Measurements from ENCODE around the gene GINS1. TPM values are rescaled to one million over a fixed set of nuclear protein-coding genes. Genes with fewer than 3 reads are reported as not detected.

Gene GINS1
- total and polyA plus RNA-seq, 2 of the 13 experiments (the other 11 are each of a cell fraction or from before 2014, with no cell fraction given): 14.6 to 59.9 TPM

GRCh38 chr20:25407311-25408169 is at the start of gene GINS1 (continued):
- peak; percentile 95; the same call in 1 of the 2 replicates for TF ChIP-seq MIER3 (CRISPR knock-in tag; IDR thresholded peaks at IDR 0.05; ENCODE audit: borderline replicate concordance)
- TF ChIP-seq ZNF558 (CRISPR knock-in tag; IDR thresholded peaks at IDR 0.05; ENCODE audit: borderline replicate concordance): peak; percentile 97; the same call in 1 of the 2 replicates
- TF ChIP-seq HDAC6 (IDR thresholded peaks at IDR 0.05; ENCODE audit: low read depth, low read length): no peak
- TF ChIP-seq NCOA1 (CRISPR knock-in tag; IDR thresholded peaks at IDR 0.05): peak; percentile 92; the same call in 1 of the 2 replicates
- peak; percentile 94 for TF ChIP-seq THAP11 (CRISPR knock-in tag; IDR thresholded peaks at IDR 0.05)
- TF ChIP-seq ZNF770 (CRISPR knock-in tag; IDR thresholded peaks at IDR 0.05): peak; percentile 93
- TF ChIP-seq MAZ (IDR thresholded peaks at IDR 0.05; ENCODE audit: borderline replicate concordance, low read depth, low read length): peak; percentile 90
- TF ChIP-seq MAZ (CRISPR knock-in tag; IDR thresholded peaks at IDR 0.05; ENCODE audit: low read depth): peak; percentile 99
- 0 out of 2 replicates have a peak, but pooled peaks have one; percentile 44 for TF ChIP-seq ZNF260 (CRISPR knock-in tag; IDR thresholded peaks at IDR 0.05; ENCODE audit: borderline replicate concordance, low read depth)
- TF ChIP-seq ZBTB2 (CRISPR knock-in tag; IDR thresholded peaks at IDR 0.05; ENCODE audit: low read depth): peak; percentile 95
- peak; percentile 100 for TF ChIP-seq ASH2L (IDR thresholded peaks at IDR 0.05; ENCODE audit: insufficient read length, low read depth, low read length)
- TF ChIP-seq NFRKB (IDR thresholded peaks at IDR 0.05): peak; percentile 48; the same call in 1 of the 2 replicates
- TF ChIP-seq ZNF777 (CRISPR knock-in tag; IDR thresholded peaks at IDR 0.05): peak; percentile 78
- peak; percentile 91 for TF ChIP-seq RBFOX2 (IDR thresholded peaks at IDR 0.05; ENCODE audit: low read depth, low read length)
- TF ChIP-seq BORCS8-MEF2B (CRISPR knock-in tag; IDR thresholded peaks at IDR 0.05): peak; percentile 100
- peak; percentile 97; the same call in 1 of the 2 replicates for TF ChIP-seq NFE2L1 (CRISPR knock-in tag; IDR thresholded peaks at IDR 0.05; ENCODE audit: borderline replicate concordance)
- TF ChIP-seq NR2F2 (IDR thresholded peaks at IDR 0.05; ENCODE audit: borderline replicate concordance, low read depth): peak; percentile 37; the same call in 1 of the 2 replicates
- peak; percentile 82 for TF ChIP-seq FOXP4 (CRISPR knock-in tag; IDR thresholded peaks at IDR 0.05)
- TF ChIP-seq KLF11 (CRISPR knock-in tag; IDR thresholded peaks at IDR 0.05): peak; percentile 29; the same call in 1 of the 2 replicates
- TF ChIP-seq E2F5 (CRISPR knock-in tag; conservative IDR thresholded peaks at IDR 0.05): peak; percentile 99
- peak; percentile 84; the same call in 1 of the 2 replicates for TF ChIP-seq ZNF205 (CRISPR knock-in tag; IDR thresholded peaks at IDR 0.05)

Data from HepG2 (cell line).